ENCODE measurements around the gene FBXO36. TPM values are rescaled to one million over a fixed set of nuclear protein-coding genes. Genes with fewer than 3 reads are reported as not detected.

Gene FBXO36
- total RNA-seq, 1 donor from 2014 or later, result 0.77 TPM

DNA sequence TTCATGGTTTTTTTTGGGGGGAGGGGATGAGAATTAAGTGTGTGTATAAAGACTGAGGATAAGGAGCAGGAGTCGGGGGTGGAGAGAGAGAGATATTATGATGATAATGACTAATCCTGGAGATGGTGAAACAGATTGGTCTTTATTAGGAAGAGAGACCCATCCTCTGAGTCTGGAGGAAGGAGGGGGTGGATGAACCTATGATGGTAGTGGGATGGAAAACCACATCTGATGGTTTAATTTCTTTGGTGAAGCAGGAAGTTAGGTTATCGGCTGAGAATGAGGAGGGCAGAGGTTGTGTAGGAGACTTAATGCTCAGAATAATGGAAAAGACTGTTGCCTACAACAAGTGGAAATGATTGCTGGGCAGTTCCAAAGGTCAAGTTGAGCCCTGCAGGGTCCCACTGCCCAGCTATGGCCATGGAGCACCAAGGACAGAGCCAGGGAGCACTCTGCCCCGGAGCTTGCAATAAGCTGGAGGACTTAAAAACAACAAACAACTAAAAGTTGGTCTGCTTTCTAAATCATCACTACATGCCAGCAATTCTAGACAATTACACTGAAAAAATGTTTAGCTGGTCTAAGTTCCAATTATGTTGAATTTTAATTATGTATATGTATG lies 138.5 kb downstream of the FBXO36 start:
- Mint-ChIP-seq H3K9me3 (peaks cover 9% of the 10 kb centered on the region), H3K4me3 (peak overlapping the region; percentile 15), H3K27ac (peak overlapping the region; percentile 73), H3K36me3 (ENCODE audit: low read depth) (peaks cover 6% of the 10 kb centered on the region), H3K4me1 (peaks cover 11% of the 10 kb centered on the region), H3K27me3 (peaks cover 5% of the 10 kb centered on the region)
- intact Hi-C loops (cut with micrococcal nuclease), result loop anchor here (1.0 to 10.0 kb wide), 2 partner anchors 8 to 236 kb away; partner anchors contain the start of gene SLC16A14
- no peak for DNase-seq

Other genes starting within 250 kb of the FBXO36 start
- gene DNER, start 207.9 kb upstream of the FBXO36 start, total RNA-seq, result not detected in 2 replicates
- 240 and 246 TPM in 2 replicates for gene TRIP12, start 494 bp upstream of the FBXO36 start, total RNA-seq
- 4.0 and 5.1 TPM in 2 replicates for gene SLC16A14, start 146.4 kb downstream of the FBXO36 start, total RNA-seq